ENCODE measurements around the gene GDF3.
"Not testable (repeated sequence)": the region's sequence is repeated elsewhere in the genome, so short reads cannot be mapped to it uniquely, and the experiment has no call there.

GDF3 gene

GRCh38 chr12:7642876-7643309, 52.7 kb downstream of the GDF3 start:
- Histone ChIP-seq H3K4me3 (ENCODE audit: insufficient read depth, low read length, poor library complexity, severe bottlenecking) (no peak overlapping the region), H3K79me2 (ENCODE audit: insufficient read depth, low read length) (no peaks in the 10 kb centered on the region), H3K9me3 (ENCODE audit: insufficient read depth, low read length) (no peaks in the 10 kb centered on the region), H3K27me3 (ENCODE audit: low read length) (no peaks in the 10 kb centered on the region), H3K4me2 (ENCODE audit: low read depth, low read length, poor library complexity, severe bottlenecking) (no peak overlapping the region), H3K36me3 (ENCODE audit: low read length) (no peaks in the 10 kb centered on the region), H2AFZ (ENCODE audit: low read depth, low read length, severe bottlenecking) (no peak overlapping the region), H3K9me2 (replicated peaks; ENCODE audit: insufficient read depth, low read length) (no peaks in the 10 kb centered on the region), H3K27ac (ENCODE audit: low read depth, low read length) (no peak overlapping the region), H3F3A (ENCODE audit: insufficient read depth) (no peaks in the 10 kb centered on the region; the same call in 1 of the 2 replicates), H3K9ac (ENCODE audit: low read length) (no peak overlapping the region), H4K20me1 (ENCODE audit: low read depth, low read length) (no peaks in the 10 kb centered on the region)
- no peak for TF ChIP-seq CTCF (IDR thresholded peaks at IDR 0.05; ENCODE audit: insufficient read depth, low read length, poor library complexity, severe bottlenecking)
- no peak for TF ChIP-seq EZH2phosphoT487 (conservative IDR thresholded peaks at IDR 0.05; ENCODE audit: low read length)

GRCh38 chr12:7642287-7642686, 53.3 kb downstream of the GDF3 start:
- Histone ChIP-seq H2AFZ (ENCODE audit: low read depth, low read length, severe bottlenecking) (no peak overlapping the region), H3K4me3 (ENCODE audit: insufficient read depth, low read length, poor library complexity, severe bottlenecking) (no peak overlapping the region), H3K9me2 (replicated peaks; ENCODE audit: insufficient read depth, low read length) (no peaks in the 10 kb centered on the region), H3K9me3 (ENCODE audit: insufficient read depth, low read length) (no peaks in the 10 kb centered on the region), H3K27ac (ENCODE audit: low read depth, low read length) (no peak overlapping the region), H3K36me3 (ENCODE audit: low read length) (no peaks in the 10 kb centered on the region), H3K27me3 (ENCODE audit: low read length) (no peaks in the 10 kb centered on the region), H3F3A (ENCODE audit: insufficient read depth) (no peaks in the 10 kb centered on the region; the same call in 1 of the 2 replicates), H3K4me2 (ENCODE audit: low read depth, low read length, poor library complexity, severe bottlenecking) (no peak overlapping the region), H4K20me1 (ENCODE audit: low read depth, low read length) (no peaks in the 10 kb centered on the region), H3K79me2 (ENCODE audit: insufficient read depth, low read length) (no peaks in the 10 kb centered on the region), H3K9ac (ENCODE audit: low read length) (no peak overlapping the region)
- TF ChIP-seq EZH2phosphoT487 (conservative IDR thresholded peaks at IDR 0.05; ENCODE audit: low read length) (no peak), CTCF (IDR thresholded peaks at IDR 0.05; ENCODE audit: insufficient read depth, low read length, poor library complexity, severe bottlenecking) (no peak)

GRCh38 chr12:7640123-7640995, 55.2 kb downstream of the GDF3 start:
- H3K27me3 ChIP-seq (ENCODE audit: low read length); H3K9me3 ChIP-seq (ENCODE audit: insufficient read depth, low read length); H3K9me2 ChIP-seq (replicated peaks; ENCODE audit: insufficient read depth, low read length); H3K36me3 ChIP-seq (ENCODE audit: low read length); H3F3A ChIP-seq (ENCODE audit: insufficient read depth); H3K27ac ChIP-seq (ENCODE audit: low read depth, low read length); H3K9ac ChIP-seq (ENCODE audit: low read length); H4K20me1 ChIP-seq (ENCODE audit: low read depth, low read length); H2AFZ ChIP-seq (ENCODE audit: low read depth, low read length, severe bottlenecking); H3K4me2 ChIP-seq (ENCODE audit: low read depth, low read length, poor library complexity, severe bottlenecking); H3K79me2 ChIP-seq (ENCODE audit: insufficient read depth, low read length); H3K4me3 ChIP-seq (ENCODE audit: insufficient read depth, low read length, poor library complexity, severe bottlenecking): not testable (repeated sequence)
